ENCODE results near the gene LRRC41. TPM values are rescaled to one million over a fixed set of nuclear protein-coding genes. Genes with fewer than 3 reads are reported as not detected.

The LRRC41 gene
- total RNA-seq, 1 donor from 2014 or later = 100 TPM

DNA sequence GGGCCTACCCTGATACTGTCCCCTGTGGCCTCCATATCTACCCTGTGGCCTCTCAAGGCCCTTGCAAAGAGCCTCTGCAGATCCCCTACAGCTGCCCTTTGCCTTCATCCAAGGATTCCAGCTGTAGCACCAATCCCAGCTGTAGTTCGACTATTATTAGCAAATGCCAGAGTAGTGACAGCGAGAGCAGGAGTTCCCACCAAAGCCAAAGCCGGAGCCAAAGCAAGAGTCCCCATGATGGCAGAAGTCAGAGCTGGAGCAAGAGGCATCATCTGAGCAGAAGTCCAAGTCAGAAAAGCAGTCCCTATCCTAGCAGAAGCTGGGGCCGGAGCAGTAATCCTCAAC is 39.9 kb upstream of the LRRC41 start:
- Mint-ChIP-seq H3K27ac (peak overlapping the region; percentile 82), H3K4me1 (ENCODE audit: low read depth) (peaks cover 26% of the 10 kb centered on the region), H3K27me3 (no peaks in the 10 kb centered on the region), H3K9me3 (ENCODE audit: low read depth) (no peaks in the 10 kb centered on the region), H3K4me3 (ENCODE audit: low read depth) (no peak overlapping the region), H3K36me3 (ENCODE audit: insufficient read depth) (peaks cover 19% of the 10 kb centered on the region)
- no peak for TF ChIP-seq CTCF (IDR thresholded peaks at IDR 0.05; ENCODE audit: unreplicated experiment)
- DNase-seq (ENCODE audit: low spot score, unreplicated experiment) = no peak

DNA sequence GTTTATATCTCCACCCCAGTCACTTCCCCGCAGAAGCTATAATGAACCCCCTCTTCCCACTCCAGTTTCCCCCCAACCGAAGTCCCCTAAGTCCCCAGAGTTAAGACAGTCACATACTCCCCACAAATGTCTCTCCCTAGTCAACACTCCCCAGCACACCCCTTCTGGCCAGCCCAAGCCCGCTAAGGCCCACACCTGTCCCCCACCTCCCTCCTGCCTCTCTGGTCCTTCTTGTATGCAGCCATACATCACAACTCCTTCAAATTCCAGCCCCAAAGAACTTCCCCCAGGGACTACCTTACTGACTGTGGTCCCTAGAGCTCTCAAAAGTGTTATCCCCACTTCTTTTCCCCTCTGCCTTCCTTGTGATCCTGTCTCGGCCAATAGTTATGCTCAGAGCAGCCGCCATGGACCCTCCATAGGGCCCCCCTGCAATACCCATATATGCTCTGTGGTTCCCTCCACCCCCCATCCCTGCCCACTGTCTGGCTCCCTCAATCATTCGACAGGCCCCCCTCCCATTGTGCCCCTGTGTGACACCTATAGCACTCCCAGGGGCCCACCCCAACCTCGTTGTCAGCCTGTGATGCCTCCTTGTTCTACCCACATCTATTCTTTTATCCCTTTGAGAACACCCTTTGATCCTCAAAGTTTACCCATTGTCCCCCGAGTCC is 39.4 kb upstream of the LRRC41 start:
- Mint-ChIP-seq H3K9me3 (ENCODE audit: low read depth) (no peaks in the 10 kb centered on the region), H3K36me3 (ENCODE audit: insufficient read depth) (peaks cover 17% of the 10 kb centered on the region), H3K4me3 (ENCODE audit: low read depth) (peak overlapping the region; percentile 43), H3K27ac (peak overlapping the region; percentile 82), H3K4me1 (ENCODE audit: low read depth) (peaks cover 26% of the 10 kb centered on the region), H3K27me3 (no peaks in the 10 kb centered on the region)
- TF ChIP-seq CTCF (IDR thresholded peaks at IDR 0.05; ENCODE audit: unreplicated experiment) = no peak
- DNase-seq (ENCODE audit: low spot score, unreplicated experiment) = no peak

- peak overlapping the region; percentile 100 for H3K4me3 Mint-ChIP-seq (ENCODE audit: low read depth)
These were observed 38.8 kb upstream of the LRRC41 start for GRCh38 chr1:46342084-46342656.

GRCh38 chr1:46341222-46342083 is 38.0 kb upstream of the LRRC41 start:
- Mint-ChIP-seq H3K4me1 (ENCODE audit: low read depth) (peaks cover 26% of the 10 kb centered on the region), H3K4me3 (ENCODE audit: low read depth) (peak overlapping the region; percentile 100), H3K36me3 (ENCODE audit: insufficient read depth) (peaks cover 13% of the 10 kb centered on the region)

More at GRCh38 chr1:46342084-46342656, 38.8 kb upstream of the LRRC41 start:
- TF ChIP-seq CTCF (IDR thresholded peaks at IDR 0.05; ENCODE audit: unreplicated experiment) = peak; percentile 39
- peaks cover 26% of the 10 kb centered on the region for H3K4me1 Mint-ChIP-seq (ENCODE audit: low read depth)
- H3K27ac Mint-ChIP-seq = peak overlapping the region; percentile 99
- H3K27me3 Mint-ChIP-seq = no peaks in the 10 kb centered on the region
- no peaks in the 10 kb centered on the region for H3K9me3 Mint-ChIP-seq (ENCODE audit: low read depth)
- H3K36me3 Mint-ChIP-seq (ENCODE audit: insufficient read depth) = peaks cover 14% of the 10 kb centered on the region
- no peak for DNase-seq (ENCODE audit: low spot score, unreplicated experiment)

More at GRCh38 chr1:46341222-46342083, 38.0 kb upstream of the LRRC41 start:
- Mint-ChIP-seq H3K27me3 (no peaks in the 10 kb centered on the region), H3K9me3 (ENCODE audit: low read depth) (no peaks in the 10 kb centered on the region), H3K27ac (peak overlapping the region; percentile 99)
- TF ChIP-seq CTCF (IDR thresholded peaks at IDR 0.05; ENCODE audit: unreplicated experiment) = no peak
- no peak for DNase-seq (ENCODE audit: low spot score, unreplicated experiment)
